SK-N-SH treated with all-trans-retinoic acid at 6 μM for 48 hours (cell line): ENCODE measurements around the gene ISG15.

Experiments
- ATAC-seq: fragments of 200-7000 bp; cut with Tn5 transposase; 3 replicates; pipeline ENCODE4 v1.9.1; 2020; ENCODE audit warnings: mild to moderate bottlenecking, moderate library complexity
- ARNTL ChIP-seq: fragments of 450-650 bp; formaldehyde crosslinking; IDR thresholded peaks from 2 replicates; pipeline ENCODE4 v1.5.0; 2020; ENCODE audit warnings: low read depth, mild to moderate bottlenecking, moderate library complexity, borderline replicate concordance
- BACH2 ChIP-seq: fragments of 250-450 bp; sonication (Bioruptor Pico); IDR thresholded peaks from 2 replicates; pipeline ENCODE4 v1.9.0; 2021; ENCODE audit warnings: mild to moderate bottlenecking, borderline replicate concordance
- CREB5 ChIP-seq: fragments of 250-450 bp; sonication (Bioruptor Pico); IDR thresholded peaks from 2 replicates; pipeline ENCODE4 v1.5.1; 2020; ENCODE audit warnings: low read depth, mild to moderate bottlenecking, moderate library complexity
- CSDC2 ChIP-seq: fragments of 250-450 bp; sonication (Bioruptor Pico); IDR thresholded peaks from 2 replicates; pipeline ENCODE4 v1.5.0; 2020; ENCODE audit warnings: mild to moderate bottlenecking, moderate library complexity
- CSRNP3 ChIP-seq: fragments of 250-450 bp; sonication (Bioruptor Pico); IDR thresholded peaks from 2 replicates; pipeline ENCODE4 v1.5.1; 2021; ENCODE audit warnings: mild to moderate bottlenecking, moderate library complexity
- ESRRG ChIP-seq: fragments of 250-450 bp; sonication (Bioruptor Pico); IDR thresholded peaks from 2 replicates; pipeline ENCODE4 v1.6.1; 2021; ENCODE audit warnings: mild to moderate bottlenecking
- GLIS3 ChIP-seq: fragments of 250-450 bp; sonication (Bioruptor Pico); IDR thresholded peaks from 2 replicates; pipeline ENCODE4 v1.5.0; 2020; ENCODE audit warnings: mild to moderate bottlenecking, moderate library complexity
- ISL1 ChIP-seq: fragments of 250-450 bp; sonication (Bioruptor Pico); IDR thresholded peaks from 2 replicates; pipeline ENCODE4 v2.1.2; 2022; ENCODE audit warnings: mild to moderate bottlenecking, moderate library complexity
- OSR1 ChIP-seq: fragments of 250-450 bp; sonication (Bioruptor Pico); IDR thresholded peaks from 2 replicates; pipeline ENCODE4 v1.8.0; 2022; ENCODE audit warnings: moderate library complexity, mild to moderate bottlenecking, inconsistent platforms
- PATZ1 ChIP-seq: fragments of 250-450 bp; sonication (Bioruptor Pico); IDR thresholded peaks from 2 replicates; pipeline ENCODE4 v1.8.0; 2020; ENCODE audit warnings: mild to moderate bottlenecking, moderate library complexity, borderline replicate concordance
- PPARA ChIP-seq: fragments of 250-450 bp; sonication (Bioruptor Pico); IDR thresholded peaks from 2 replicates; pipeline ENCODE4 v1.5.0; 2020; ENCODE audit warnings: mild to moderate bottlenecking, borderline replicate concordance
- RARB ChIP-seq: fragments of 250-450 bp; sonication (Bioruptor Pico); IDR thresholded peaks from 2 replicates; pipeline ENCODE4 v1.8.0; 2021; ENCODE audit warnings: mild to moderate bottlenecking, moderate library complexity
- SNAI2 ChIP-seq: fragments of 250-450 bp; sonication (Bioruptor Pico); IDR thresholded peaks from 2 replicates; pipeline ENCODE4 v1.5.0; 2020; ENCODE audit warnings: mild to moderate bottlenecking, moderate library complexity
- TCF4 ChIP-seq: fragments of 250-450 bp; sonication (Bioruptor Pico); IDR thresholded peaks from 2 replicates; pipeline ENCODE4 v1.8.0; 2021; ENCODE audit warnings: mild to moderate bottlenecking, moderate library complexity, borderline replicate concordance
- TOX ChIP-seq: fragments of 250-450 bp; sonication (Bioruptor Pico); IDR thresholded peaks from 2 replicates; pipeline ENCODE4 v1.8.0; 2021; ENCODE audit warnings: mild to moderate bottlenecking, moderate library complexity, borderline replicate concordance
- TSHZ2 ChIP-seq: fragments of 250-450 bp; sonication (Bioruptor Pico); IDR thresholded peaks from 2 replicates; pipeline ENCODE4 v1.5.0; 2020; ENCODE audit warnings: mild to moderate bottlenecking, moderate library complexity
- ZC3H10 ChIP-seq: fragments of 250-450 bp; sonication (Bioruptor Pico); IDR thresholded peaks from 2 replicates; pipeline ENCODE4 v1.5.1; 2021; ENCODE audit warnings: mild to moderate bottlenecking, moderate library complexity
- ZFP3 ChIP-seq: fragments of 250-450 bp; sonication (Bioruptor Pico); IDR thresholded peaks from 2 replicates; pipeline ENCODE4 v1.5.0; 2020; ENCODE audit warnings: mild to moderate bottlenecking, moderate library complexity
- ZFP30 ChIP-seq: fragments of 450-650 bp; formaldehyde crosslinking; IDR thresholded peaks from 2 replicates; pipeline ENCODE4 v1.5.0; 2022; ENCODE audit warnings: mild to moderate bottlenecking, moderate library complexity
- ZNF565 ChIP-seq: fragments of 450-650 bp; formaldehyde crosslinking; conservative IDR thresholded peaks from 2 replicates; pipeline ENCODE4 v1.5.0; 2020; ENCODE audit warnings: low read depth, mild to moderate bottlenecking, moderate library complexity
- ZNF70 ChIP-seq: fragments of 450-650 bp; formaldehyde crosslinking; IDR thresholded peaks from 2 replicates; pipeline ENCODE4 v1.5.0; 2020; ENCODE audit warnings: mild to moderate bottlenecking, moderate library complexity
- ZNF8 ChIP-seq: fragments of 450-650 bp; formaldehyde crosslinking; IDR thresholded peaks from 2 replicates; pipeline ENCODE4 v1.5.0; 2020; ENCODE audit warnings: mild to moderate bottlenecking, moderate library complexity

ISG15 gene

GRCh38 chr1:982765-983436 lies 30.4 kb upstream of the ISG15 start:
- TF ChIP-seq ZNF8 (CRISPR knock-in tag) (no peak), CSRNP3 (CRISPR knock-in tag) (no peak), RARB (no peak), BACH2 (CRISPR knock-in tag) (no peak), ARNTL (no peak), ISL1 (CRISPR knock-in tag) (no peak), PPARA (CRISPR knock-in tag) (no peak), ZNF565 (CRISPR knock-in tag) (no peak), SNAI2 (CRISPR knock-in tag) (no peak), ZC3H10 (CRISPR knock-in tag) (no peak)
- TF ChIP-seq, all 23 proteins: peak for 0
- ATAC-seq = no peak

GRCh38 chr1:983798-984475 lies 29.4 kb upstream of the ISG15 start:
- ATAC-seq = peak; percentile 74
- TF ChIP-seq ZFP3 (CRISPR knock-in tag) (no peak), TSHZ2 (no peak), PPARA (CRISPR knock-in tag) (no peak), ISL1 (CRISPR knock-in tag) (no peak), TCF4 (CRISPR knock-in tag) (no peak), BACH2 (CRISPR knock-in tag) (no peak), ESRRG (CRISPR knock-in tag) (no peak), CREB5 (CRISPR knock-in tag) (no peak), CSDC2 (no peak), RARB (no peak), SNAI2 (CRISPR knock-in tag) (no peak), ZNF70 (no peak)
- TF ChIP-seq, all 23 proteins: peak for 0

- peak; percentile 17 for ATAC-seq
- TF ChIP-seq CSRNP3 (CRISPR knock-in tag) (no peak), ZC3H10 (CRISPR knock-in tag) (no peak), TOX (CRISPR knock-in tag) (no peak), ZFP3 (CRISPR knock-in tag) (no peak), SNAI2 (CRISPR knock-in tag) (no peak), ZNF8 (CRISPR knock-in tag) (no peak), TSHZ2 (no peak), PATZ1 (CRISPR knock-in tag) (no peak), ISL1 (CRISPR knock-in tag) (no peak), ZFP30 (no peak), ARNTL (no peak), OSR1 (no peak), ESRRG (CRISPR knock-in tag) (no peak), ZNF70 (no peak), RARB (no peak), GLIS3 (CRISPR knock-in tag) (no peak), CREB5 (CRISPR knock-in tag) (no peak)
Measured at GRCh38 chr1:984476-984814, 28.9 kb upstream of the ISG15 start.
